ENCODE measurements around the gene CERS6.

DNA sequence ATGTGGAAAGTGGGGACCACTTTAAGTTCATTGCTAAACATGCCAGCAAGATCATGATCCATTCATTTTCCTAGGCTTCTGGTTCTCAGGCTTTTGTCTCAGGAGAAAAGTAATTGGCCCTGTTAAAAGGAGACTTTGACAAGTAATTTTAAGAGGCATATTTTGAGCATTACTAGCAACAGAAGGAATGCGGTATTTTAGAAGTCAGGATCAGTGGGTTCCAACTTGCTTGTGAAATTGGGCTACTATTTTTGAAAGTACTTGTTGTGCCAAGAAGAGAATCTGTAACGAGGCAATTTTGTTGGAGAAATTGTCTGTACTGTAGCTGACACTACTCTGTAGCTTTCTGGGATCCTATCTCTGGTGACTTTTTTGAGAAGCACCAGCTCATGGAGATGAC lies 59.4 kb downstream of the CERS6 start:
- TF ChIP-seq, protein P1, sequence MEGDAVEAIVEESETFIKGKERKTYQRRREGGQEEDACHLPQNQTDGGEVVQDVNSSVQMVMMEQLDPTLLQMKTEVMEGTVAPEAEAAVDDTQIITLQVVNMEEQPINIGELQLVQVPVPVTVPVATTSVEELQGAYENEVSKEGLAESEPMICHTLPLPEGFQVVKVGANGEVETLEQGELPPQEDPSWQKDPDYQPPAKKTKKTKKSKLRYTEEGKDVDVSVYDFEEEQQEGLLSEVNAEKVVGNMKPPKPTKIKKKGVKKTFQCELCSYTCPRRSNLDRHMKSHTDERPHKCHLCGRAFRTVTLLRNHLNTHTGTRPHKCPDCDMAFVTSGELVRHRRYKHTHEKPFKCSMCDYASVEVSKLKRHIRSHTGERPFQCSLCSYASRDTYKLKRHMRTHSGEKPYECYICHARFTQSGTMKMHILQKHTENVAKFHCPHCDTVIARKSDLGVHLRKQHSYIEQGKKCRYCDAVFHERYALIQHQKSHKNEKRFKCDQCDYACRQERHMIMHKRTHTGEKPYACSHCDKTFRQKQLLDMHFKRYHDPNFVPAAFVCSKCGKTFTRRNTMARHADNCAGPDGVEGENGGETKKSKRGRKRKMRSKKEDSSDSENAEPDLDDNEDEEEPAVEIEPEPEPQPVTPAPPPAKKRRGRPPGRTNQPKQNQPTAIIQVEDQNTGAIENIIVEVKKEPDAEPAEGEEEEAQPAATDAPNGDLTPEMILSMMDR (optimal IDR thresholded peaks at IDR 0.05 in 1 of 3, IDR thresholded peaks at IDR 0.05 in 1 of 3, conservative IDR thresholded peaks at IDR 0.05 in 1 of 3; ENCODE audit: extremely low read depth in 1 of 3, insufficient read depth in 2 of 3, low read length in 3 of 3): no peak
- TF ChIP-seq EZH2 (IDR thresholded peaks at IDR 0.05; ENCODE audit: low read length): no peak
